GM12878 (cell line): ENCODE data around the gene CPLX1. TPM values are rescaled to one million over a fixed set of nuclear protein-coding genes. Genes with fewer than 3 reads are reported as not detected.

Experiments
- ATAC-seq: fragments of 200-7000 bp; cut with Tn5 transposase; 3 replicates; pipeline ENCODE4 v1.9.1; 2020; ENCODE audit warnings: mild to moderate bottlenecking, moderate library complexity
- BruUV-seq: library from RNA; stranded (reverse); fragments of 400-500 nt; replicated peaks from 2 replicates; lab custom pipeline; 2021; lab: Mats Ljungman, UMichigan
- CTCF ChIA-PET: fragments of 300-600 bp; sonication (Branson Sonifier 250); formaldehyde crosslinking; extraction: SDS; loops from one replicate; lab custom pipeline; 2021; ENCODE audit warnings: inconsistent platforms; lab: Yijun Ruan, JAX
- POLR2A ChIA-PET: fragments of 350-600 bp; formaldehyde crosslinking; extraction: SDS; loops from one replicate; lab custom pipeline; 2021; ENCODE audit warnings: inconsistent platforms; lab: Charles Lee
- RAD21 ChIA-PET: fragments of 300-600 bp; sonication (Branson Sonifier 250); formaldehyde crosslinking; loops from one replicate; lab custom pipeline; 2023; ENCODE audit warnings: antibody characterized with exemption; ENCODE audit not compliant: unreplicated experiment; lab: Charles Lee
- SMC1A ChIA-PET: fragments of 300-600 bp; sonication (Branson Sonifier 250); formaldehyde crosslinking; loops from one replicate; lab custom pipeline; 2023; ENCODE audit not compliant: unreplicated experiment, uncharacterized antibody; lab: Charles Lee
- DNase-seq: peaks from one replicate; pipeline ENCODE4 v3.0.0-alpha.2; 2011; ENCODE audit warnings: low read depth, low spot score
- FAIRE-seq: peaks from 3 replicates; lab custom pipeline; 2011; peaks lifted over from hg19 to GRCh38; lab: Jason Lieb, UNC
- H2AFZ ChIP-seq: 2 replicates; pipeline ENCODE4 v1.6.0; 2011; ENCODE audit warnings: low read depth, low read length, control low read depth; ENCODE audit not compliant: control insufficient read depth
- H3K27ac ChIP-seq: 2 replicates; pipeline ENCODE4 v1.5.1; 2011; ENCODE audit warnings: control low read depth; ENCODE audit not compliant: control insufficient read depth, insufficient read depth
- H3K27me3 ChIP-seq, 2 experiments: replicated peaks in 1 of 2; 2 replicates each; pipeline versions ENCODE4 v1.6.0 to v1.6.1; 2011; ENCODE audit warnings: low read length in 1 of 2; ENCODE audit not compliant: control insufficient read depth in 2 of 2, insufficient read depth in 2 of 2
- H3K36me3 ChIP-seq, 2 experiments: 2 replicates each; pipeline ENCODE4 v1.5.1; 2011; ENCODE audit warnings: low read length in 1 of 2; ENCODE audit not compliant: control insufficient read depth in 2 of 2, insufficient read depth in 2 of 2
- H3K4me1 ChIP-seq: 2 replicates; pipeline ENCODE4 v1.6.1; 2011; ENCODE audit warnings: mild to moderate bottlenecking, low read length, moderate library complexity, mixed read lengths; ENCODE audit not compliant: control insufficient read depth, insufficient read depth
- H3K4me2 ChIP-seq: 2 replicates; pipeline ENCODE4 v1.6.0; 2011; ENCODE audit warnings: control low read depth; ENCODE audit not compliant: control insufficient read depth, insufficient read depth
- H3K4me3 ChIP-seq: fragments of 200-600 bp; sonication (generic); 2 replicates; pipeline ENCODE4 v1.5.1; 2016
- H3K79me2 ChIP-seq: 2 replicates; pipeline ENCODE4 v1.6.0; 2011; ENCODE audit warnings: low read length; ENCODE audit not compliant: control insufficient read depth, insufficient read depth
- H3K9ac ChIP-seq: 2 replicates; pipeline ENCODE4 v1.8.0; 2011; ENCODE audit warnings: low read length, control low read depth, mixed read lengths; ENCODE audit not compliant: control insufficient read depth, insufficient read depth
- H3K9me3 ChIP-seq: replicated peaks from 3 replicates; pipeline ENCODE4 v1.5.1; 2011; ENCODE audit warnings: mild to moderate bottlenecking, low read length; ENCODE audit not compliant: control insufficient read depth, insufficient read depth
- H4K20me1 ChIP-seq: 2 replicates; pipeline ENCODE4 v1.6.0; 2011; ENCODE audit not compliant: control insufficient read depth, insufficient read depth
- HDAC2 ChIP-seq: fragments of 200-600 bp; sonication (generic); IDR thresholded peaks from 2 replicates; pipeline ENCODE4 v1.6.1; 2017
- POLR2A ChIP-seq: IDR thresholded peaks from 2 replicates; pipeline ENCODE4 v1.6.1; 2011; ENCODE audit warnings: low read depth, mild to moderate bottlenecking, low read length
- POLR2AphosphoS2 ChIP-seq: IDR thresholded peaks from 2 replicates; pipeline ENCODE4 v1.6.1; 2011; ENCODE audit warnings: low read depth, mild to moderate bottlenecking, low read length, improper control_type of control experiment, moderate library complexity
- POLR2AphosphoS5 ChIP-seq: IDR thresholded peaks from 2 replicates; pipeline ENCODE4 v1.6.1; 2011; ENCODE audit warnings: mild to moderate bottlenecking, low read length, inconsistent platforms
- ZBED1 ChIP-seq: IDR thresholded peaks from 2 replicates; pipeline ENCODE4 v1.6.1; 2016; ENCODE audit warnings: borderline replicate concordance
- WGBS: methylation state at CpG from one replicate; pipeline ENCODE4 v1.1.6; 2016; ENCODE audit warnings: low lambda C conversion rate; ENCODE audit not compliant: insufficient replicate concordance, insufficient coverage; ENCODE audit errors: missing lambda C conversion rate; 5-methylcytosine and 5-hydroxymethylcytosine counted together
- in situ Hi-C: fragments of 300-500 bp; cut with MboI; formaldehyde crosslinking; loops from 9 replicates; pipeline ENCODE4 v1.14.3; 2018; ENCODE audit warnings: mixed read lengths
- intact Hi-C: fragments of 100-400 bp; cut with micrococcal nuclease; formaldehyde crosslinking; loops from one replicate; pipeline ENCODE4 v1.14.2; 2022; ENCODE audit not compliant: unreplicated experiment
- polyA plus RNA-seq, 11 experiments: library from polyadenylated mRNA; depleted of rRNA in 4 of 11; unstranded in 6 of 11; stranded (reverse) in 5 of 11; fragments of >200 nt; fragmentation: Nextera tagmentation in 4 of 11; fragmentation: Illumina TruSeq in 1 of 11; extraction: Ambion mirVana in 4 of 11; extraction: Trizol in 1 of 11; gene quantifications; 1 replicate in 1 of 11; 2 replicates in 10 of 11; pipeline versions ENCODE4 v1.2.1 to v1.2.3, GENCODE V29; 2011 to 2016; ENCODE audit warnings: inconsistent platforms in 2 of 11, missing spikeins in 2 of 11, low read depth in 1 of 11
- total RNA-seq, 4 experiments: library from RNA; depleted of rRNA in 3 of 4; stranded (reverse); fragments of >200 nt in 3 of 4; fragmentation: Illumina TruSeq in 1 of 4; extraction: Trizol in 1 of 4; gene quantifications; 2 replicates each; pipeline versions ENCODE4 v1.2.1 to v1.2.3, GENCODE V29; 2013 to 2021
- TF ChIP-seq, protein P1 (sequence below): fragments of 450-650 bp; IDR thresholded peaks from 2 replicates; pipeline ENCODE4 v1.6.1; 2016; ENCODE audit warnings: mild to moderate bottlenecking, moderate library complexity, borderline replicate concordance

Gene CPLX1
- total and polyA plus RNA-seq, 10 of the 15 experiments (the other 5 are each of a cell fraction or from before 2014, with no cell fraction given) = 0.04 to 1.2 (median 0.13) TPM; not detected in 5

DNA sequence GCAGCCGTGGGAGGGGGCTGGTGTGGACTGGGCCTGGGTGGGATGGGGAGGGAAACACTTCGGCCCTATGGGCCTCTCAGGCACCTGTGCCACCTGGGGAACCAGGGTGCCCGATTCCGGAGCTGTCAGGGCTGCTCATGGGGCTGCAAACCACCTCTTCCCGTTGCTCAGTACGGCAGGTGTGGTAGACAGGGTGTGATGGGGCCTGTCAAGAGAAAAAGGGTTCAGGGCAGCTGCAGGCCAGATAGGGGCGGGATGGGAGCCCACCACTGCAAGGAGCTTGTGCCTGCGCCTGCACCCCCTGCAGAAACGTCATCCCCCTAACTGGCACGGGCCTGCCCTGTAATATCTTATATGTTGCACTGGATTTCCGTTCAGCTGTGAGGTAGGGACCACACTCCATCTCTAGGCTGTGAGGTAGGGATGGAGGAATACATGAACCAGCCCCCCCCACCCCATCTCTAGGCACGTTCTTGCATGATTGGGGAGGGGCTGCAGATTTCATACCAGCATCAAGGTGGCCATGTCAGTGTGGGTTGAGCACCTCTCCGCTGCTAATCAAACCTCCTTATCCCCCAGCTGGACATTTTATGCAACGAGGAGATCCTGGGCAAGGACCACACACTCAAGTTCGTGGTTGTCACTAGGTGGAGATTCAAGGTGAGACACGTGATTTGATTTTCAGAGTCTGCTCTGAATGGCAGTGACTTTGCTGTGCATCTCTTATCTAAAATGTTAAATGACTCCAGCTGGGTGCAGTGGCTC lies 61.3 kb downstream of the CPLX1 start:
- WGBS = 69% methylated on average over 16 of the region's 16 CpGs

More for the DNA sequence above, 61.3 kb downstream of the CPLX1 start:
- BruUV-seq = no TSS peak
- H2AFZ ChIP-seq = no peak overlapping the region
- intact Hi-C loops (no loop called here), in situ Hi-C loops (no loop called here)
- H3K36me3 ChIP-seq = peaks cover 19 to 27% of the 10 kb centered on the region in 2 experiments
- DNase-seq = no peak
- ChIA-PET RAD21 (interaction anchor here (1.2 kb wide), 1 partner anchor 223 kb away, joined by 4 read pairs; the partner anchor contains the start of gene IDUA), SMC1A (no interaction called here), CTCF (no interaction called here), POLR2A (no interaction called here)
- no peaks in the 10 kb centered on the region; the same call in 1 of the 2 replicates for H4K20me1 ChIP-seq
- no peak for FAIRE-seq
- no peaks in the 10 kb centered on the region for H3K9me3 ChIP-seq
- H3K4me2 ChIP-seq = no peak overlapping the region
- no peak overlapping the region for H3K4me3 ChIP-seq
- no peaks in the 10 kb centered on the region for H3K4me1 ChIP-seq
- no peaks in the 10 kb centered on the region; the same call in 1 of the 2 replicates for H3K79me2 ChIP-seq
- H3K27ac ChIP-seq = no peak overlapping the region
- TF ChIP-seq, protein P1, sequence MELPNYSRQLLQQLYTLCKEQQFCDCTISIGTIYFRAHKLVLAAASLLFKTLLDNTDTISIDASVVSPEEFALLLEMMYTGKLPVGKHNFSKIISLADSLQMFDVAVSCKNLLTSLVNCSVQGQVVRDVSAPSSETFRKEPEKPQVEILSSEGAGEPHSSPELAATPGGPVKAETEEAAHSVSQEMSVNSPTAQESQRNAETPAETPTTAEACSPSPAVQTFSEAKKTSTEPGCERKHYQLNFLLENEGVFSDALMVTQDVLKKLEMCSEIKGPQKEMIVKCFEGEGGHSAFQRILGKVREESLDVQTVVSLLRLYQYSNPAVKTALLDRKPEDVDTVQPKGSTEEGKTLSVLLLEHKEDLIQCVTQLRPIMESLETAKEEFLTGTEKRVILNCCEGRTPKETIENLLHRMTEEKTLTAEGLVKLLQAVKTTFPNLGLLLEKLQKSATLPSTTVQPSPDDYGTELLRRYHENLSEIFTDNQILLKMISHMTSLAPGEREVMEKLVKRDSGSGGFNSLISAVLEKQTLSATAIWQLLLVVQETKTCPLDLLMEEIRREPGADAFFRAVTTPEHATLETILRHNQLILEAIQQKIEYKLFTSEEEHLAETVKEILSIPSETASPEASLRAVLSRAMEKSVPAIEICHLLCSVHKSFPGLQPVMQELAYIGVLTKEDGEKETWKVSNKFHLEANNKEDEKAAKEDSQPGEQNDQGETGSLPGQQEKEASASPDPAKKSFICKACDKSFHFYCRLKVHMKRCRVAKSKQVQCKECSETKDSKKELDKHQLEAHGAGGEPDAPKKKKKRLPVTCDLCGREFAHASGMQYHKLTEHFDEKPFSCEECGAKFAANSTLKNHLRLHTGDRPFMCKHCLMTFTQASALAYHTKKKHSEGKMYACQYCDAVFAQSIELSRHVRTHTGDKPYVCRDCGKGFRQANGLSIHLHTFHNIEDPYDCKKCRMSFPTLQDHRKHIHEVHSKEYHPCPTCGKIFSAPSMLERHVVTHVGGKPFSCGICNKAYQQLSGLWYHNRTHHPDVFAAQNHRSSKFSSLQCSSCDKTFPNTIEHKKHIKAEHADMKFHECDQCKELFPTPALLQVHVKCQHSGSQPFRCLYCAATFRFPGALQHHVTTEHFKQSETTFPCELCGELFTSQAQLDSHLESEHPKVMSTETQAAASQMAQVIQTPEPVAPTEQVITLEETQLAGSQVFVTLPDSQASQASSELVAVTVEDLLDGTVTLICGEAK = no peak
- TF ChIP-seq ZBED1 (0 out of 2 replicates have a peak, but pooled peaks have one; percentile 36), HDAC2 (no peak), POLR2AphosphoS2 (peak; percentile 50; the same call in 1 of the 2 replicates), POLR2AphosphoS5 (0 out of 2 replicates have a peak, but pooled peaks have one; percentile 23), POLR2A (peak; percentile 60)
- no peak; the same call in 2 of the 3 replicates for ATAC-seq
- H3K27me3 ChIP-seq = no peaks in the 10 kb centered on the region
- no peak overlapping the region for H3K9ac ChIP-seq
